GM21737 (cell line): Measurements from ENCODE around the gene NDUFV2.
"Not testable (repeated sequence)": the region's sequence is repeated elsewhere in the genome, so short reads cannot be mapped to it uniquely, and the experiment has no call there.

Experiments
- ATAC-seq: cut with Tn5 transposase; IDR thresholded peaks from one replicate; pipeline ENCODE4 v1.9.1; 2021; ENCODE audit warnings: mild to moderate bottlenecking, moderate library complexity; ENCODE audit not compliant: unreplicated experiment

The NDUFV2 gene

DNA sequence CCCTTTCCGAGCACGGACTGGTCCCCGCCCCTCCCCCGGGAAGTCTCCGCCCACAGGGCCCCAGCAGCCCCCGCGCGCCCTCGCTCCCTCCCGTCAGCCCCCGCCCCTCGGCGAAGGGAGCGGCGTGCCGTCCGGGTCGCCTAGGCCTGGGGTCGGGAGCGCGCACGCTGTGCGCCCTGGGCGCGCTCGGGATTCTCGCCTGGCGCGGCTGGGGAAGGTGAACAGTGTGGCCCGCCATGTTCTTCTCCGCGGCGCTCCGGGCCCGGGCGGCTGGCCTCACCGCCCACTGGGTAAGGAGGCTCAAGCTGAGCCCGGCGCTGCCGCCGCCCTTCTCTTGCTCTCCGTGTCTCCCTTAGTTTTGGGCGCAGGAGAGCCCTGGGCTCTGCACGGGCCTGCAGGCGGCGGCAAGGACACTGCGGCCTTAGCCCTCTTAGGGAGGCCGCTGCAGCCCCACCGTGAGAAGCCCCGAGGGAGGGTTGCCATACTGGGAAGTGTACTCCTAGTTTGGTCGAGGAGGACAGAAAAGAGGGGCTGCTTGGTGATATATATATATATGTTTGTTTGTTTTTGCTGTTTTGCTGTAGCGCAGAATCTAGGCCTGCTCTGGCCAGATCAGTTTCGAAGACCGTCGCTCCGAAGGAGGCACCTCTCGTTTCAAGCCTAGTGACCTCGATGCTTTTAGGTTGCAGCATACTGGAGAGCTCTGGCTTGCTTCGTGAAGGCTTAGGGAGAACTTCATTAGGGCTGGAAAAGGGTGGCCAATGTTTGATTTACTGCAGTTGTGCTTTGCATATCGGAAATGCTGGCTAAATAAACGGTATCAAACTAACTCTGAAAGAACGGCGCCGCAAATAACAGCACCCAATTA, at the start of gene NDUFV2:
TSS of gene NDUFV2 (plus strand) at position 192 of the 868 bp plus-strand sequence. CDS start at position 237, 45 bp downstream.
- peak; percentile 89 for ATAC-seq

DNA sequence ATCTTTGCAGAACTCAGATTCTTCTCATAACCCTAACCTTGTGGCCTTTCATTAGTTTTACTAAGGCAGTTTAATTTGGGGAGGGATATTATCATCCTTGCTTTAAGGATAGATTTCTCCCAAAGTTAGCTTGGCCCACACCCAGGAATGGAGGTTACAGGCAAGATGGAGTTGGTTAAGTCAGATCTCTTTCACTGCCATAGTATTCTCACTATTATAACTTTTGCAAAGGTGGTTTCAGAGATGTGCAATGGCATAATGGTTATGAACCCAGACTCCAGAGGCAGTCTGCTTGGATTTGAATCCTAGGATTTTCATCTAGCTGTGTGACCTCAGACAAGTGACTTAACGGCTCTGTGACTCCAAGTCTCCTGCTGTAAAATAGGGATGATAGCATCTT, 48.7 kb upstream of the NDUFV2 start:
- no peak for ATAC-seq

DNA sequence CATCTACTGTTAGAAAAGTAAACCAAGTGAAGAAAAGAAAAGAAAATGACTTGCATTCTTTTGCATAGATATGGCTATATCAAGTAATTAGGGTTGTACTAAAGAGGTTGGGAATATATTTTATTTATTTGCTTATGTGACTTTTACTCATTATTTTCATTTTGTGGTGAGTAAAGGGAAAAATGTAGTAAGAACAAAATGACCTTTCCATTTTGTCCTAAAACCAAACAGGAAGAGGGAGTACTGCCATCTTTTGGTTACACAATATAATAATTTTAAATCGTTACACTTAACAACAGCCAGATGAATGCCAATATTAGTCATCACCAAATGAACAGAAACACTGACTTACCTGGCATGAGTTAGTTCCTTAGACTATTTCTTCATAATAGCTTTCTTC, 47.3 kb upstream of the NDUFV2 start:
- no peak for ATAC-seq

DNA sequence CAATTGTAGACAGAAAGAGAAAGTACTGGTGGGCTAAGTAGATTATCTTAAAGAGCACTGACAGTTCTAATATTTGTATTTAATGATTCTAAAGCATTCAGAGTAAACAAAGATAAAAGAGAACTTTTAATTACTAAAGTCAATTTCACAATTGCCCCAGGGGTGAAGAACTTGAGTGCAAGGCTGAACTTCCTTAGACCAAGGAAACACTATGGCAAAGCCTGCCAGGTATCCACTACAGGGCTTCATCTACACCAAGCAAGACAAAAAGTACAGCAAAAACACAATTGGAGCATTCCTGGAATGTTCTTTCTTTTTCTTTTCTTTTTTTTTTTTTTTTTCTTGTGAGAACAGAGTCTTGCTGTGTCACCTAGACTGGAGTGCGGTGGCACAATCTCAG, 46.9 kb upstream of the NDUFV2 start:
- no peak for ATAC-seq

DNA sequence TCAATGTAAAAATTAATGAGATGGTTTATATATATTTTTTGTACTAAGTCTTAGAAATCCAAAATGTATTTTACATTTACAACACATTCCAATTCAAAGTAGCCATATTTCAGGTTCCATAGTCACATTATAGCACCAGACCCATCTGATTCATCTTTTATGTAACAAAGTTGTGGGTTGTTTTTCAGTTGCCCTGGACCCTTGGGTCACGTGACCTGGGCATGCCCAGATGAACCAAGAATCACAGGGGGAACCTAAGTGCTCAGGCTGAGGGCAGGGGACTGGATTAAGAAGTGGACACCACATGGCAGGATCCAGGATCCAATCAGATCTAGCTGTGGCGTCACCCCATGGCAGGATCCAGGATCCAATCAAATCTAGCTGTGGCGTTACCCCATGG, 44.9 kb upstream of the NDUFV2 start:
- ATAC-seq: no peak

DNA sequence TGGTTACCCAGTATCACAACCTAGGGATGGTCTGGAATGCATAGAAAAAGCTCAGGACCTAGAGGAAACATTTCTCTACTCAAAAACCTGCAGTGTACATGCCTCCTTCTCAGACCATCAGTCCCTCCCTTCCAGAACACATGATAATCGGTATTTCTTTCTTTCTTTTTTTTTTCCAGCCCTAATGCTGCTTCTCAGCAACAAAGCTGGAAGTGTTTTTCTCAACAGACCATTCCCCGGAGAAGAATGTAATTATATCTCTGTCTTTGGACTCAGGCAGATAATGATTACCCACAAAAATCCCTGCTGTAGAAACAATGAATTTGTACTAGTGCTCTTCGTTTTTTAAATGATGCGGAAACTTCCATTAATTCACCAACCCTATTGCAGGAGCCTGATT, 44.1 kb upstream of the NDUFV2 start:
- no peak for ATAC-seq

DNA sequence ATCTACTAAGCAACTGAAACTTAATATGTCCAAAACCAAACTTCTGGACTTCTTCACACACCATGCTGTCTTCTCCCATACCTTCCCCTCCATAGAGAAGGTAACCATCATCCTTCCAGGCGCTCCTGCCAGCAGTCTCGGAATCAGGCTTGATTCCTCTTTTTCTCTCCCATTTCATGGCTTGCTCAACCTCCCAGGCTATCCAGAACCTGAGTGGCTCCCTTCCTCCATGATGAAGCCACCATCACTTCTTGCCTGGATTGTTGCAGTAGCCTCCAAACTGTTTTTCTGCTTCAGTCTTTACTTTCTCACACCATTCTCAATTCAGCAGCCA, 40.1 kb upstream of the NDUFV2 start:
- peak; percentile 1 for ATAC-seq

DNA sequence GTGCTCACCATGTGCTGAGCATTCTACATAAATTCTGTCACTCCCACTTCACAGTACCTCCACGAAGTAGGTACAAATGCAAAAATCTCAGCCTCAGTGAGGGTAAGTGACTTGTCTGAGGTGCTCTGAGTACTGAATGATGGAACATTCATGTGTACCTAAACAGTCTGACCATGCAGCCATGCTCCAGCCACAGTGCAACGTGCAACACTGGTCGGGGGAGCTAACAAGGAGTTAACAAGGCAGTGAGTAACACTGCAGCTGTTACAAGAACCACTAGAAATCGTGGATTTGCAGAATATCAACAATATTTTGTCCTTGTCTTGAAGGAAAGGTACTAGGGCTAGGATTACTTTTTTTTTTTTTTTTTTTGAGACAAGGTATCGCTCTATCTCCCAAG, 36.6 kb upstream of the NDUFV2 start:
- ATAC-seq: no peak

DNA sequence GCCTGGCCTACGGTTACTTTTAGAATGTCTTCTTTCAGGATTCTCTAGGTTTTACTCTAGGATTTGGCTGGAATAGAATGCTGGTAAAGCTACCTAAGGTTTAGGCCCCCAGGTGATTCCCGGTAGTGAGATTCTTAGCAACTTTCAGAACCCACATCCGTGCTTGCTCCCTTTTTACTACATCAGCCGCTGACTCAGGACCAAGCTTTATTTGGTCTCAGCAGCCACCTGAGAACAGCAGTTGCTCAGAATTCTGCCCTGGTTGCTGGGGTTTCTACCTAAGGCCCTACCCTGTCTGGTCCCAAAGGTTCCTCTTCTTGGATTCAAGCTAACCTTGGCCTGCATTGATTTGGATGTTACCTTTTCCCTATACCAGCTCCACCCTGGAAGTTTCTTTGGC, 36.1 kb upstream of the NDUFV2 start:
- peak; percentile 41 for ATAC-seq

DNA sequence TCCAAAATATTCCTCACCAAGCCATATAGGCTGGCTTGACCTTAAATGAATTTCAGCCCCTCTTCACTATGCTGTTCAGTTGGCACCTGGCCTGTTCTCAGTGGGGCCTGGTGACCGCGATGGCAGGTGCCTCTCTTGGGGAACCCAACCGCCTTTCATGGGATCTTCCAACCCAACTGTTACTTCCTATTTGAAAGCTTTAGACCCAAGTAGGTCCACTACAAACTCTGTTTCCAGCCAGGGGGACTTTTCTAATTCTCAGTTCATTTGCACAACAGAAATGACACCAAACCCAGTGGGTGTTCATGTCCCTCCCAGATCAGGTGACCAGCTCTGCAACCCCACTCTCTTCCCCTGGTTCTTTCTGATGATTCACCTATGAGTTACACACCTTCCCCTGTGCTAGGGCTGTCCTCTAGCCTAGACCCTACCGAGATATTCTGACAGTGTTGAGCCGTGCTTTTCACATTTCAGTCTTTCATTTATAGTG, 35.6 kb upstream of the NDUFV2 start:
- ATAC-seq: peak; percentile 71

DNA sequence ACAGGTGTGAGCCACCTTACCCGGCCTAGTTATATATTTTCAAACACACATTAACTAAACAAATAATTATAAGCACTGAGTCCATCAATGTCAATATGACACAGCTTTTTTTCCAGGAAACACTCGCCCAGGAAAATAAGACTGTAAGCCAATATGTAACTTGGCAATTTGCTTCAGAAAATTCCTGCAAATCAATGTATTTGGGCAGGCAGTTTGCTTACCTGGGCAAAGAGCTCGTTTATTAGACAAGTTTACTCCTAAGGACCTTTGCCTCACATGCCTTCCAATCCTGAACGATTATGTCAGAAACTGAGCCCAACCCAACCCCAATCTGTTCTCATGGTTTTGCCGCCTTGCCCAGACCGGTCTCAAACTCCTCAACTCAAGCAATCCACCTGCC, 34.7 kb upstream of the NDUFV2 start:
- no peak for ATAC-seq

DNA sequence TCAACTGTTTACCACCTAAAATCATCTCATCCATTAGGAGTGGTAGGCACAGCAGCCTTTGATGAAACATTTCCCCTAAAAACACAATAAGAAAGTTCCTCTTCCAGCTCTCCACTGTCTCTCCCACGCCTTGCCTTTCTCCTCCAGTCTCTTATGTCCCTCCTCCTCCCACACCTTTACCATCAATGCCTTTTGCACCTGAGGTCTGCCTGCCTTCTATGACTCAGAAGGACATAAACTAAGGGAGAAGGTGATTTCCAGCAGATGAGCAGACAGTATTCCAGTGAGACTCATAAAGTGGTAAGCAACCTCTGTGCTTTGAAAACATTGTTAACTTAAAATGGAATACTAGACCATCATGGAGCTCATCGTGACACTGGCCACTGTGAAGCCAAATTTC, 34.2 kb upstream of the NDUFV2 start:
- no peak for ATAC-seq

DNA sequence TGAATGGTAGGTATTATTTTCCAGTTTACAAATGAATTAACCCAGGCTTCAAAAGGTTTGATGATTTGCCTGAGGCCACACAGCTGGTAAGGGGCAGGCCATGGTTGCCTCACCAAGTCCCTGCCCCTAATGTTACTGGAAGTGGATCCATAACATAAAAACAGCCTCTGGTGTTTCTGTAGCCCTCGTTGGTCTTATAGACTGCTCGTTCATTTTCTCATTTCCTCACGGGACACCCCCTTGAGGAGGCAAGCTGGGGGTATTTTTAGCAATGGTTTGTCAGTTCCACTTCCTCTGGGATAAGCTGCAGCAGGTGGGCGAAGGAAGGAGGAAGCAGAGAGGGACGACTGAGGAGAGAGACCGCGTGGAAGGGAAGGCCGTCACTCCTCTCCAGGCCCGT, 32.9 kb upstream of the NDUFV2 start:
- peak; percentile 28 for ATAC-seq

DNA sequence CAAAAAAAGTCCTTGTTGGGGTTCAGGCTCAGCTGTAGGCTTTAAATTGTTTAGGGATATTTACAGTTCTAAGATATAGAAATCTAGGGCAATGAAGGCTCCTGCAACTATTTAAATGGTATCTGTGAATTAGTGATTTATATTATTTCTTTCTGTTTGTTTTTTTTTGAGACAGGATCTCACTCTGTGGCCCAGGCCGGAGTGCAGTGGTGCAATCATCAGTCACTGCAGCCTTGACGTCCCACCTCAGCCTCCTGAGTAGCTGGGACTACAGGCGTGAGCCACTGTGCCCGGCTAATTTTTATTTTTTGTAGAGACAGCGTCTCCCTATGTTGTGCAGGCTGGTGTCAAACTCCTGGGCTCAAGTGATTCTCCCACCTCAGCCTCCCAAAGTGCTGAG, 32.3 kb upstream of the NDUFV2 start:
- no peak for ATAC-seq

DNA sequence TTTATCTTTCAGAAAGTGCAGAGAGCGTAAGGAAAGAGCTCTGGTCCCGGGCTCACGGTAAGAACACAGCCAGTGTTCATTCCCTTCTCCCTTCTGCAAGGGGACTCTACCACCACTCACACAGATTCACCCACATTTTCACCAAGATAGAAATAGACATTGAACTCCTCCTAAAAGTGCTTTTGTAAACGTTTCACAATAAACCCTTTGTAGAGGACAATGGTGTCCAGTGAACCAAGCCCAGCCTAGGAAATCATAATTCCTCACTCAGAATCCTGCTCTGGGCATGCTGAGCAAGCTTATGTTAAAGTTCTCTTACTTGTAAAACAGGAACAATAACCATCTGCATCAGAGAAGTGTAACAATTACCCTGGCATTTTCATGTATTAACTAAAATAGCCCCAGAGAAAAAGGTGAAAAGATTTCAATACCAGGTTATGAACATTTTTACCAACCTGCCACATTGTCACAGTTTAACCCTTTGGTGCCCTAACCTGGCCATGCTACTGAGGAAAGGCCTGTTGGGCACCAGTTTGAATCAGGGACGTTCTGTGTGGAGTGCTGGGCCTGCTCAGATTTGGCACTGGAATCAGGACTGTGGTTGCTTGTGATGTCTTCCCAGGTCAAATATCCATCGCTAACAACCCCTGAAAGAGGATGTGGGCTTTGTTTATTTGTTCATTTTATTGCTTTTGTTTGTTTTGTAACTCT, 22.5 kb upstream of the NDUFV2 start:
- ATAC-seq: no peak

DNA sequence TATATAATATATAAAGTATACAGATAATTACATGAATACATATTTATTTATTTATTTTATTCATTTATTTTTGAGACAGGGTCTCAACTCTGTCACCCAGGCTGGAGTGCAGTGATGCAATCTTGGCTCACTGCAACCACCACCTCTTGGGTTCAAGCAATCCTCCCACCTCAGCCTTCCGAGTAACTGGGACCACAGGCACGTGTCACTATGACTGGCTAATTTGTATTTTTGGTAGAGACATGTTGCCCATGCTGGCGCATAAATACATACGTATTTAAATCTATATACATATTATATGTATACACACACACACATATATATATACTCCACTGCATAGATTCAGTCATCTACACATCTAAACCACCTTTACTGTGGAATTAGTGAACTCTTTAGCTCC, 20.6 kb upstream of the NDUFV2 start:
- ATAC-seq: no peak

DNA sequence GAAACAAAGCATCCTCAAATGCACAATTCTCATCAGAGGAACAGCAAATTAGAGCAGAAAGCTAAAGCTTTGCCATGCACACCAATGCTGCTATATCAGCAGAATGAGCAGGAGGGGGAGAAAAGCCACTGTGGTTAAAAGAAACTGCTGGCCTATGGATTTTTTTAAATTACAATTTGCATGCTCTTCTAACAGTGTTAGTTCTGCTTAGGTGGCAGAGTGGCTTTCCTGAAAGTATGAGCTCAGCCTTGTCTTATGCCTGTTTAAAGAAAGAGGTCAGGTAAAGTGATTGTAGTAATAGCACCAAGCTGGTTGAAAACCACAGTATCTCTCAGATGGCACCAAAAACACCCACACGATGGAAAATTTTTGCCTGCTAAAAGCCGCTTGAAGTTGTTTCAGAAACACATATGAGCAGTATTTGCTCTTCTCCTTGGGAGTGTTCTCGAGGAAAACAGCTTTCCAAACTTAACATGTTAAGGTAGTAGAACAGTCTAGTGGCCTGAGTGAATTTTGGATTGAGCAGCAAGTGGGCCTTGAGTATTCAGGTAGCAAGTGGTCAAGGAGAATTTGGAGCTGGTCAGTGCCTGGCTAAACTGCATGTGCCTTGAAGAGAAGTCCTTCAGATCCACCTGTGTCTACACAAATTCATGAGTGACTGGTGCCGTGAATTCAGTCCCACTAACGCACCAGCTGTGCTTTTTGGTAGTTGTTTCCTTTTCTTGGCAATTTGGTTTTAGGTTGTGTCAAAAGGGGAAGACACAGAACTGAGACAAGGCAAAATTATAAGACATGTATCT, 19.6 kb upstream of the NDUFV2 start:
- peak; percentile 79 for ATAC-seq

DNA sequence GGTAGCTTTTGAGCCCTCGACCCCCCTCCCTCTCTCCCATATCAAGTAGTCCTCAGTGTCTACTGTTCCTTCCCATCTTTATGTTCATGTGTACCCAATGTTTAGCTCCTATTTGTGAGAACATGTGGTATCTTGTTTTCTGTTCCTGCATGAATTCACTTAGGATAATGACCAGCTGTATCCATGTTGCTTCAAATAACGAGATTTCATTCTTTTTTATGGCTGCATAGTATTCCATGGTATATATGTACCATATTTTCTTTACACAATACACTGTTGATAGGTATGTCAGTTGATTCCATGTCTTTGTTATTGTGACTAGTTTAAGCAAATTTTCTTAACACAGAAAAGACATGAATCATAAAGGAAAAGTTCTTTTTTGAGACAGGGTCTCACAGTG, 16.5 kb upstream of the NDUFV2 start:
- no peak for ATAC-seq

DNA sequence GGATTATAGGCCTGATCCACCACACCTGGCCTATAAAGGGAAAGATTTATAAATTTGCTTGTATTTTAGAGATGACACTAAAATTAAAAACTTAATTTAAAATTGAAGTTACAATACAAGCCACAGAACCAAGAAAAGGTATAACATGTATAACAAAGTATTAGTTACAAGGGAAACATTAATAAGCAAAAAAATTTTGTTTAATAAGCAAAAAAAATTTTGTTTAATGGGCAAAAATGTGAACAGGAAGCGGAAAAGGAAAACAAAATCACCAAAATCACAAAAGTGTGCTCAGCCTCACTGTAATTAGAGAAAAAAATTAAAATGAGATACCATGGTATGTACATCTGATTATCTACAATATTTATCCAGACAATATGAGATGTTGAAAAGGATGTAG, 15.9 kb upstream of the NDUFV2 start:
- ATAC-seq: no peak

DNA sequence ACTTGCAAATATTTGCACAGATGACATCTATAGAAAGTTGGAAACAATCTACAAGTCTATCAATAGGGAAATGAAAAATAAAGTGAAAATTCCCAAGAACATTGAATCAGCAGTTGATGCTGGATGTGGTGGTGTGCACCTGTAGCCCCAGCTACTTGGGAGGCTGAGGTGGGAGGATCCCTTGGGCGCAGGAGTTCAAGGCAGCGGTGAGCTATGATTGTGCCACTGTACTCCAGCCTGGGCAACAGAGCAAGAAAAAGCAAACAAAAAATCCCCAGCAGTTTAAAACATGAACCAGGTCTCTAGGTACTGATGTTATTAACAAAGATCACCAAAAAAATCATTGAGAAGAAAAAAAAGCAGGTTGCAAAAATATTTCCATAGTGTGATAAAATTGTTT, 15.4 kb upstream of the NDUFV2 start:
- ATAC-seq: no peak

DNA sequence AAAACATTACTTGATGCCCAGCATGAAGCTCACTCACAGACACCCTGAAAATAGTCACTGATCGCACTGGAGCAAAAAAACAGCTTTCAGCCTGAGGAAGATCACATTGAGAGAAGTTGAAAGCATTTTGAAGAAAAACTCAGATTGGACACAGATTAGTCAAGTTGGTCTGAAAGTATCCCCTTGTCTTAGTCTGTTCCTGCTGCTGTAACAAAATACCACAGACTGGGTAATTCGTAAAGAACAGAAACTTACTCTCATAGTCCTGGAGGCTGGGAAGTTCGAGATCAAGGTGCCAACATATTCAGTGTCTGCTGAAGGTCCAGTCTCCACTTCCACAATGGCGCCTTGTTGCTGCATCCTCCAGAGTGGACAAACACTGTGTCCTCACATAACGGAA, 14.2 kb upstream of the NDUFV2 start:
- no peak for ATAC-seq

DNA sequence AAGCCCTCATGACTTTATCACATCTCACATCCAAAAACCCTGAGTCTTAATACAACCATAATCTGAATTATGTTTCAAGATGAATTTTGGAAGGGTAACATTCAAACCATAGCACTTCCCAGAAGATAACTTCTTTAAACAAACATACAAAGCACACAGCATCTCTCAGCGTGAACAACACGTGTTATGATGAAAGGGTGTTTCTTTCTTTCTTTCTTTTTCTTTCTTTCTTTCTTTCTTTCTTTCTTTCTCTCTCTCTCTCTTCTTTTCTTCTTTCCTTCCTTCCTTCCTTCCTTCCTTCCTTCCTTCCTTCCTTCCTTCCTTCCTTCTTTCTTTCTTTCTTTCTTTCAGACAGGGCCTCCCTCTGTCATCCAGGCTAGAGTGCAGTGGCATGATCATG, 13.8 kb upstream of the NDUFV2 start:
- not testable (repeated sequence) for ATAC-seq
